Adrenal gland (tissue), 12 donors: ENCODE results near the gene ACSF3. TPM values are rescaled to one million over a fixed set of nuclear protein-coding genes. Genes with fewer than 3 reads are reported as not detected.
"Not testable (repeated sequence)": the region's sequence is repeated elsewhere in the genome, so short reads cannot be mapped to it uniquely, and the experiment has no call there.

Experiments used
- DNase-seq, 7 donors: peaks; one replicate each; pipeline ENCODE4 v3.0.0-alpha.2; 2019 to 2020
- H3K27ac ChIP-seq, 5 donors: fragments of 200-600 bp; sonication (generic) in 4 of 5; 1 replicate in 3 of 5; 2 replicates in 2 of 5; pipeline versions ENCODE4 v1.5.1 to v1.8.0; 2016 to 2020; ENCODE audit warnings: mild to moderate bottlenecking in 1 of 5
- H3K27me3 ChIP-seq: fragments of 200-600 bp; 2 replicates; pipeline ENCODE4 v1.8.0; 2021
- H3K36me3 ChIP-seq, 2 donors: fragments of 200-600 bp; replicated peaks in 1 of 2; 1 replicate in 1 of 2; 2 replicates in 1 of 2; pipeline versions ENCODE4 v1.5.1 to v1.8.0; 2018 to 2022
- H3K4me1 ChIP-seq, 2 donors: fragments of 200-600 bp; replicated peaks in 1 of 2; 1 replicate in 1 of 2; 2 replicates in 1 of 2; pipeline versions ENCODE4 v1.5.1 to v1.8.0; 2018 to 2021
- H3K4me3 ChIP-seq, 4 donors: fragments of 200-600 bp; sonication (generic) in 3 of 4; one replicate each; pipeline ENCODE4 v1.5.1; 2016 to 2018
- H3K9me3 ChIP-seq, 3 donors: fragments of 200-600 bp; sonication (generic) in 1 of 3; replicated peaks in 1 of 3; 1 replicate in 2 of 3; 2 replicates in 1 of 3; pipeline versions ENCODE4 v1.5.1 to v1.8.0; 2016 to 2021
- POLR2A ChIP-seq, 2 donors: fragments of 450-650 bp; IDR thresholded peaks; one replicate each; pipeline ENCODE4 v1.6.1; 2017; ENCODE audit warnings: antibody characterized with exemption in 2 of 2, mild to moderate bottlenecking in 2 of 2, moderate library complexity in 1 of 2
- WGBS, 4 donors: extraction: QIAGEN DNeasy Blood & Tissue Kit in 2 of 4; methylation state at CpG; one replicate each; pipeline versions ENCODE4 v1.1.5 to v1.1.7; 2013 to 2017; 5-methylcytosine and 5-hydroxymethylcytosine counted together
- intact Hi-C, 2 donors: fragments of 100-400 bp; cut with DNase I; formaldehyde crosslinking; loops; one replicate each; pipeline versions ENCODE4 v1.14.1 to v1.15.0; 2022 to 2023
- polyA plus RNA-seq, 3 donors: library from polyadenylated mRNA; stranded (reverse); fragments of 200-250 nt in 2 of 3; fragments of 350-450 nt in 1 of 3; fragmentation: Illumina TruSeq in 1 of 3; extraction: RNeasy Lipid Tissue Mini Kit (QIAGEN cat#74804) in 1 of 3; gene quantifications; one replicate each; pipeline ENCODE4 v1.2.3, GENCODE V29; 2013 to 2014
- total RNA-seq, 9 donors: library from RNA; depleted of rRNA in 4 of 9; stranded (reverse); fragments of >200 nt in 4 of 9; fragments of 120-200 nt in 1 of 9; fragmentation: NEBNext Ultra II Directional in 1 of 9; extraction: Animal tissue kit (Norgen Biotek cat#: 25700) in 1 of 9; gene quantifications; one replicate each; pipeline versions ENCODE4 v1.1.0 to v1.2.4, GENCODE V29; 2013 to 2023
- TF ChIP-seq, protein P1 (sequence below), 6 experiments: fragments of 450-650 bp in 4 of 6; fragments of 200-600 bp in 2 of 6; sonication (generic) in 1 of 6; IDR thresholded peaks; 1 replicate in 5 of 6; 2 replicates in 1 of 6; pipeline versions ENCODE4 v1.5.1 to v1.8.0; 2016 to 2021; ENCODE audit warnings: antibody characterized with exemption in 6 of 6, mild to moderate bottlenecking in 2 of 6, moderate library complexity in 1 of 6
- donor health status: healthy with polysubstance abuse.
- donor health status: Bipolar disorder and iron deficiency.
- donor health status: DM: yes; HTN: yes; CAD: no.
- donor health status: DM: no; HTN: no; CAD: no.
- donor health status: DM: no; HTN: no; CAD: no.
- donor health status: DM: yes; HTN: yes; CAD: no.

The ACSF3 gene
- total and polyA plus RNA-seq, 12 donors: 32.4 to 90.3 (median 57.0) TPM

GRCh38 chr16:89092013-89092412 lies 1.6 kb upstream of the ACSF3 start:
- TF ChIP-seq, protein P1, sequence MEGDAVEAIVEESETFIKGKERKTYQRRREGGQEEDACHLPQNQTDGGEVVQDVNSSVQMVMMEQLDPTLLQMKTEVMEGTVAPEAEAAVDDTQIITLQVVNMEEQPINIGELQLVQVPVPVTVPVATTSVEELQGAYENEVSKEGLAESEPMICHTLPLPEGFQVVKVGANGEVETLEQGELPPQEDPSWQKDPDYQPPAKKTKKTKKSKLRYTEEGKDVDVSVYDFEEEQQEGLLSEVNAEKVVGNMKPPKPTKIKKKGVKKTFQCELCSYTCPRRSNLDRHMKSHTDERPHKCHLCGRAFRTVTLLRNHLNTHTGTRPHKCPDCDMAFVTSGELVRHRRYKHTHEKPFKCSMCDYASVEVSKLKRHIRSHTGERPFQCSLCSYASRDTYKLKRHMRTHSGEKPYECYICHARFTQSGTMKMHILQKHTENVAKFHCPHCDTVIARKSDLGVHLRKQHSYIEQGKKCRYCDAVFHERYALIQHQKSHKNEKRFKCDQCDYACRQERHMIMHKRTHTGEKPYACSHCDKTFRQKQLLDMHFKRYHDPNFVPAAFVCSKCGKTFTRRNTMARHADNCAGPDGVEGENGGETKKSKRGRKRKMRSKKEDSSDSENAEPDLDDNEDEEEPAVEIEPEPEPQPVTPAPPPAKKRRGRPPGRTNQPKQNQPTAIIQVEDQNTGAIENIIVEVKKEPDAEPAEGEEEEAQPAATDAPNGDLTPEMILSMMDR (IDR thresholded peaks at IDR 0.05): no peak
- no peak for TF ChIP-seq POLR2A (IDR thresholded peaks at IDR 0.05)
- Histone ChIP-seq H3K9me3 (no peaks in the 10 kb centered on the region), H3K4me1 (peaks cover 17 to 26% of the 10 kb centered on the region in 2 donors), H3K27ac (no peak overlapping the region), H3K27me3 (peaks cover 23% of the 10 kb centered on the region), H3K4me3 (no peak overlapping the region), H3K36me3 (no peaks in the 10 kb centered on the region)
- no peak for DNase-seq
- WGBS, 4 donors: 60 to 72% (median 66%) methylated on average over 7 of the region's 7 CpGs
- intact Hi-C loops: loop anchor here in 1 of 2 donors (10.0 kb wide), 1 partner anchor 73 kb away; no protein-coding TSS in a partner anchor

GRCh38 chr16:89093252-89093601 lies 425 bp upstream of the ACSF3 start:
- peak overlapping the region in 3 of 5 donors; percentile 57 to 89 (median 66) for H3K27ac ChIP-seq
- DNase-seq, H3K9me3 ChIP-seq, H3K36me3 ChIP-seq: not testable (repeated sequence)
- H3K27me3 ChIP-seq: peaks cover 13% of the 10 kb centered on the region
- intact Hi-C loops: loop anchor here in 1 of 2 donors (10.0 kb wide), 1 partner anchor 72 kb away; no protein-coding TSS in a partner anchor
- H3K4me3 ChIP-seq: peak overlapping the region in 2 of 4 donors; percentile 35 to 91
- WGBS, 4 donors: 57 to 65% (median 60%) methylated on average over 15 of the region's 15 CpGs
- peaks cover 17 to 32% of the 10 kb centered on the region in 2 donors for H3K4me1 ChIP-seq

GRCh38 chr16:89094252-89094879 lies 714 bp downstream of the ACSF3 start:
- H3K9me3 ChIP-seq: no peaks in the 10 kb centered on the region
- WGBS, 4 donors: 14 to 81% (median 18%) methylated on average over 4 to 21 of the region's 21 CpGs
- no peaks in the 10 kb centered on the region for H3K36me3 ChIP-seq
- peaks cover 6% of the 10 kb centered on the region for H3K27me3 ChIP-seq
- TF ChIP-seq POLR2A (IDR thresholded peaks at IDR 0.05): no peak
- TF ChIP-seq, protein P1 (IDR thresholded peaks at IDR 0.05): no peak
- peak overlapping the region; percentile 5 to 91 (median 56) for H3K4me3 ChIP-seq
- peak in 1 of 7 donors; percentile 42 for DNase-seq
- intact Hi-C loops: loop anchor here in 1 of 2 donors (10.0 kb wide), 1 partner anchor 70 kb away; no protein-coding TSS in a partner anchor
- peaks cover 17 to 36% of the 10 kb centered on the region in 2 donors for H3K4me1 ChIP-seq
- H3K27ac ChIP-seq: peak overlapping the region in 3 of 5 donors; percentile 57 to 89 (median 66)

- Histone ChIP-seq H3K4me3 (peak overlapping the region in 1 of 4 donors; percentile 91), H3K9me3 (no peaks in the 10 kb centered on the region), H3K4me1 (peaks cover 17 to 36% of the 10 kb centered on the region in 2 donors), H3K27me3 (peaks cover 5% of the 10 kb centered on the region), H3K27ac (no peak overlapping the region), H3K36me3 (no peaks in the 10 kb centered on the region)
- TF ChIP-seq, protein P1 (IDR thresholded peaks at IDR 0.05): no peak
- TF ChIP-seq POLR2A (IDR thresholded peaks at IDR 0.05): no peak
- DNase-seq: no peak
- WGBS, 4 donors: 76 to 81% (median 78%) methylated on average over 4 to 8 of the region's 8 CpGs
- intact Hi-C loops: loop anchor here in 1 of 2 donors (10.0 kb wide), 1 partner anchor 70 kb away; no protein-coding TSS in a partner anchor
Observed at GRCh38 chr16:89094880-89095258, 1.2 kb downstream of the ACSF3 start.
